Panc1 (cell line): ENCODE data around the gene TP53BP2. TPM values are rescaled to one million over a fixed set of nuclear protein-coding genes. Genes with fewer than 3 reads are reported as not detected.

ENCODE experiments used
- ATAC-seq: fragments of 200-7000 bp; cut with Tn5 transposase; 2 replicates; pipeline ENCODE4 v1.9.1; 2020; ENCODE audit warnings: mild to moderate bottlenecking, moderate library complexity
- BruUV-seq: library from RNA; stranded (reverse); fragments of 400-500 nt; replicated peaks from 2 replicates; lab custom pipeline; 2021; lab: Mats Ljungman, UMichigan
- CTCF ChIA-PET: fragments of 300-600 bp; sonication (Branson Sonifier 250); formaldehyde crosslinking; loops from one replicate; lab custom pipeline; 2022; ENCODE audit warnings: antibody characterized with exemption; lab: Charles Lee
- POLR2A ChIA-PET: fragments of 300-600 bp; sonication (Branson Sonifier 250); formaldehyde crosslinking; loops from one replicate; lab custom pipeline; 2022; ENCODE audit warnings: antibody characterized with exemption; lab: Charles Lee
- DNase-seq: peaks from one replicate; pipeline ENCODE4 v3.0.0-alpha.2; 2010; ENCODE audit warnings: low read depth, low spot score
- H3K27ac ChIP-seq: 2 replicates; pipeline ENCODE4 v1.5.1; 2011; ENCODE audit warnings: mild to moderate bottlenecking, low read length, inconsistent platforms
- H3K27me3 ChIP-seq: fragments of 200-500 bp; sonication (Bioruptor generic); 2 replicates; pipeline ENCODE4 v1.6.0; 2014; ENCODE audit warnings: low read length, inconsistent platforms; ENCODE audit not compliant: control insufficient read depth, insufficient read depth
- H3K36me3 ChIP-seq: fragments of 200-500 bp; sonication (Bioruptor generic); 2 replicates; pipeline ENCODE4 v1.5.1; 2014; ENCODE audit warnings: inconsistent platforms, mild to moderate bottlenecking, low read length, moderate library complexity; ENCODE audit not compliant: control insufficient read depth, insufficient read depth
- H3K4me1 ChIP-seq: 2 replicates; pipeline ENCODE4 v1.5.1; 2011; ENCODE audit warnings: inconsistent platforms, mild to moderate bottlenecking, low read length, moderate library complexity; ENCODE audit not compliant: control insufficient read depth, insufficient read depth
- H3K4me3 ChIP-seq, 2 experiments: 2 replicates each; pipeline ENCODE4 v1.5.1; 2011 to 2012; ENCODE audit warnings: low read depth in 2 of 2, low read length in 2 of 2, mild to moderate bottlenecking in 2 of 2, inconsistent platforms in 1 of 2, moderate library complexity in 1 of 2
- H3K9me3 ChIP-seq: fragments of 200-500 bp; sonication (Bioruptor generic); 2 replicates; pipeline ENCODE4 v1.5.1; 2014; ENCODE audit warnings: low read depth, mild to moderate bottlenecking, inconsistent platforms, low read length, moderate library complexity; ENCODE audit not compliant: control insufficient read depth, insufficient read depth
- CTCF ChIP-seq: fragments of 450-650 bp; IDR thresholded peaks from 2 replicates; pipeline ENCODE4 v1.5.1; 2017; ENCODE audit warnings: mild to moderate bottlenecking
- POLR2AphosphoS5 ChIP-seq: IDR thresholded peaks from 2 replicates; pipeline ENCODE4 v1.6.1; 2012; ENCODE audit warnings: mild to moderate bottlenecking, low read depth, low read length, moderate library complexity
- REST ChIP-seq, 2 experiments: IDR thresholded peaks; 2 replicates each; pipeline ENCODE4 v1.6.1; 2011 to 2012; ENCODE audit warnings: low read depth in 2 of 2, control low read depth in 1 of 2, low read length in 1 of 2, mild to moderate bottlenecking in 1 of 2, moderate library complexity in 1 of 2; ENCODE audit not compliant: insufficient read depth in 1 of 2
- SIN3A ChIP-seq: IDR thresholded peaks from 2 replicates; pipeline ENCODE4 v1.6.1; 2012; ENCODE audit warnings: low read depth, mild to moderate bottlenecking, low read length, moderate library complexity, borderline replicate concordance; ENCODE audit not compliant: insufficient read depth
- TCF7L2 ChIP-seq: IDR thresholded peaks from 2 replicates; pipeline ENCODE4 v1.6.1; 2011; ENCODE audit warnings: mild to moderate bottlenecking, low read depth, low read length, inconsistent platforms
- in situ Hi-C: cut with HindIII; loops from 2 replicates; pipeline ENCODE4 v1.10.0; 2016; ENCODE audit warnings: low sequenced_read_pairs, low pct_unique_long_range_greater_than_20kb
- intact Hi-C: fragments of 100-400 bp; cut with micrococcal nuclease; formaldehyde crosslinking; loops from one replicate; pipeline ENCODE4 v1.10.0; 2022; ENCODE audit not compliant: unreplicated experiment
- total RNA-seq: library from RNA; stranded (reverse); gene quantifications from one replicate; pipeline ENCODE4 v1.2.1, GENCODE V29; 2021; ENCODE audit not compliant: unreplicated experiment

TP53BP2 gene
- total RNA-seq, 1 experiment from 2014 or later: 51.4 TPM

- in situ Hi-C loops: no loop called here
- Histone ChIP-seq H3K36me3 (peaks cover 25% of the 10 kb centered on the region), H3K27ac (peak overlapping the region; percentile 32), H3K4me1 (peaks cover 14% of the 10 kb centered on the region), H3K27me3 (no peaks in the 10 kb centered on the region), H3K9me3 (no peaks in the 10 kb centered on the region), H3K4me3 (no peak overlapping the region)
- ChIA-PET POLR2A (no interaction called here), CTCF (interaction anchor here (0.5 to 2.0 kb wide), 3 partner anchors 27 to 55 kb away, joined by 3 to 7 read pairs (median 4); no protein-coding TSS in a partner anchor)
- ATAC-seq: peak; percentile 65
- intact Hi-C loops: loop anchor here (1.0 to 5.0 kb wide), 2 partner anchors 36 to 50 kb away; partner anchors contain the start of gene CAPN2
- no peak for DNase-seq
- TF ChIP-seq TCF7L2: no peak
- no peak for TF ChIP-seq POLR2AphosphoS5
- no peak for TF ChIP-seq REST (IDR thresholded peaks at IDR 0.05; ENCODE audit: insufficient read depth in 1 of 2, low read depth in 2 of 2, low read length in 1 of 2)
- no peak for TF ChIP-seq CTCF
- TF ChIP-seq SIN3A: no peak
- BruUV-seq: no TSS peak
Observed at GRCh38 chr1:223747838-223748335, 97.9 kb downstream of the TP53BP2 start.

- H3K27me3 ChIP-seq: no peaks in the 10 kb centered on the region
- no peaks in the 10 kb centered on the region for H3K9me3 ChIP-seq
- H3K4me3 ChIP-seq: no peak overlapping the region
- ChIA-PET CTCF (no interaction called here), POLR2A (no interaction called here)
- H3K4me1 ChIP-seq: peaks cover 14% of the 10 kb centered on the region
- in situ Hi-C loops (no loop called here), intact Hi-C loops (loop anchor here (5.0 kb wide), 1 partner anchor 33 kb away; the partner anchor contains the start of gene CAPN2)
- DNase-seq: no peak
- H3K27ac ChIP-seq: no peak overlapping the region
- TF ChIP-seq POLR2AphosphoS5 (no peak), CTCF (no peak), SIN3A (no peak), REST (IDR thresholded peaks at IDR 0.05; ENCODE audit: insufficient read depth in 1 of 2, low read depth in 2 of 2, low read length in 1 of 2) (no peak), TCF7L2 (no peak)
- H3K36me3 ChIP-seq: peaks cover 16% of the 10 kb centered on the region
- ATAC-seq: no peak
- no TSS peak for BruUV-seq
Observed at GRCh38 chr1:223745731-223746130, 100.0 kb downstream of the TP53BP2 start.
